ENCODE data around the gene LAIR2.

- no peak for TF ChIP-seq ZBED1 (IDR thresholded peaks at IDR 0.05; ENCODE audit: borderline replicate concordance)
- no peak for TF ChIP-seq EP300 (IDR thresholded peaks at IDR 0.05; ENCODE audit: borderline replicate concordance in 1 of 2, control insufficient read depth in 1 of 2, low read depth in 2 of 2, low read length in 2 of 2)
- TF ChIP-seq POLR2A (IDR thresholded peaks at IDR 0.05; ENCODE audit: low read depth, low read length): no peak
Measured at GRCh38 chr19:54554896-54555295, 52.3 kb downstream of the LAIR2 start.
